Measurements from ENCODE around the gene TNK1.

The TNK1 gene

DNA sequence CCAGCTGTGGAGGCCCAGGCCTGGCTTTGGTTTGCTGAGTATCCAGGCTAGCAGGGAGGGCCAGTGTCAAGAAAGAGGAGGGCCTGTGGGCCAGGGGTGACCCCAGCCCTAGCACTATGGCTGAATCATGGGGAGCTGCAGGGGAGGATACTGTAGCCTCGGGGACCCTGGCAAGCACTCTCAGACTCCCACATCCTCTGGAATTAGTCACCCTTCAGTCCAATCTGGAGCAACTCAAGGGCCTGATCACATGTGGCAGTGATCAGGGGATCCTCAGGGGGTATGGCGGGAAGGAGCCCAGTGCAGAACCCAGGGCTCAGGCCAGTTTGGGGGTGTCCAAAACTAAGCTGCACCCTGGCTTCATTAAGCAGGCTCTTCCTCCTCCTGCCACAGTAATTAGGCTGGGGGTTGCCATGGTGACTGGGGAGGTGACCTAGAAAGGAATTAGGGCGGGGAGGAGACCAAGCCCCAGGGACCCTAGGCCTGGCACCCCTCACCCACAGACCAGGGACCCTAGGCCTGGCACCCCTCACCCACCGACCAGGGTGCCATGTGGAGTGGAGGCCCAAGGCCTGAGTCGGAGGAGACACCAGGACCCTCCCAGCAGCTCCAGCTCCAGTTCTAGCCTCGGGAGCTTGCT, 32.6 kb downstream of the TNK1 start:
- DNase-seq = no peak

DNA sequence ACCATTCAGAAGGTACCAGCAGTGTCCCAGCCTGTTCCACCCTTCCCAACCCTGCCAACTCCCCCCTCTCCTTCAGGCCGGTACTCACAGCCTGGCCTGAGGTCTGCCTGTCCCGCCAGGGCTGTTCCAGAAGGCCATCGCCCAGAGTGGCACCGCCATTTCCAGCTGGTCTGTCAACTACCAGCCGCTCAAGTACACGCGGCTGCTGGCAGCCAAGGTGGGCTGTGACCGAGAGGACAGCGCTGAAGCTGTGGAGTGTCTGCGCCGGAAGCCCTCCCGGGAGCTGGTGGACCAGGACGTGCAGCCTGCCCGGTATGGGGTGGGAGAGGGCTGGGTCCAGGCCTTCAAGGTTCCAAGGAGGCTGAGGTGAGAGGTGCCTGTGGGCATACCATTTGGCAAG, 33.9 kb downstream of the TNK1 start:
- DNase-seq = no peak

DNA sequence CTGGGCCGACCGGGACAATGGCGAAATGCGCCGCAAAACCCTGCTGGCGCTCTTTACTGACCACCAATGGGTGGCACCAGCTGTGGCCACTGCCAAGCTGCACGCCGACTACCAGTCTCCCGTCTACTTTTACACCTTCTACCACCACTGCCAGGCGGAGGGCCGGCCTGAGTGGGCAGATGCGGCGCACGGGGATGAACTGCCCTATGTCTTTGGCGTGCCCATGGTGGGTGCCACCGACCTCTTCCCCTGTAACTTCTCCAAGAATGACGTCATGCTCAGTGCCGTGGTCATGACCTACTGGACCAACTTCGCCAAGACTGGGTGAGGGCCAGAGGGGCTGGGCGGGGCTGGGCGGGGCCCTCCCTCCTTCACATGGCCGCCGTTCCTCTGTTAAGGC, 34.9 kb downstream of the TNK1 start:
- no peak for DNase-seq

DNA sequence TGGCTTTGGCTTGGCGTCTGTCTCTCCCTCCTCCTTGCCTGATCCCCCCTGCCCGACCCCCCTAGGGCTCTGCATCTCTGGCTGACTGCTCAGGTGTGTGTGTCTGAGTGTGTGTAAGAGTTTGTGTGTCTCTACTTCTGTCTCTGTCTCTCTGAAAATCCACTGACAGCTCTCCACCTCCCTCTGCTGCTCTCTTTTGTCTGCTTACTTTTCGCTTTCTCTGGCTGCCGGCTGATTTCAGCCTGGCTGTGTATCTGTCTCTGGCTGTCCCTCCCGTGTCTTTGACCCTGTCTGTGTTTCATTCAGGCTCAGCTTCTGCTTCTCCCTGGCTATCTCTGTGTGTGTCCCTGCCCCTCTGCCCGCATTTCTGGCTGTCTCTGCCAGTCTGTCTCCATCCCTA, 35.4 kb downstream of the TNK1 start:
- DNase-seq = no peak

- no peak for DNase-seq
These were observed 36.3 kb downstream of the TNK1 start for GRCh38 chr17:7417056-7417655.

DNA sequence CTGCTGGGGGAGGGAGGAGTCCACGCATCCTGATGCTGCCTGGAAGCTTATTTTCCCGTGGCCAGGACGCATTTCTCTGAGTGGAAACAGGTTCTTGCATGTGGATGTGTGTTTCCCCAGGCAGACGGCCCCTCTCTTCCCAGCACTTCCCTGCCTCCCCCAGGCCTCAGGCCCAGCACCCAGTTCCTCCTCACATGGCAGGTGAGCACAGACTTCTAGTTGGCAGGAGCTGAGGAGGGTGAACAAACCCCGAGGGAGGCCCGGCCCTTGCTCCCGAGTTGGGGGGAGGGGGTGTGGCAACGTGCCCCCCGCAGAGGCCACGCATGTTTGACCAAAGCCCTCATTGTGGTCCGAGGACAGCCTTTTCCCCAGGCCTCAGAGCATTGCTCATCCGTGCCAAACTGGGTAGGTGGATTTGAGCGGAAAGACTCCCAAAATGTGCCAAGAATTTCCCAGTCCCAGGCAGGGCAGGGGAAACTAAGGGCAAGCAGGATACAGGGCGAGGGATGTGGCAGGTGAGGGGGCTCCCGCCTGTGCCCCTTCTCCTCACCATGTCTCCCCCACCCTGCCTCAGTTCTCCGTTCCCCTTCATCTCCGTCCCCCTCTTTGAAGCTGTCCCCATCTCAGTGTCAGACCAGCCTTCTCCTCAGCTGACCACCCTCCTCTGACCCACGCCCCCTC, 37.7 kb downstream of the TNK1 start:
- DNase-seq = no peak

GRCh38 chr17:7419819-7420610, 39.1 kb downstream of the TNK1 start, which contains the start of gene SPEM1:
Gene SPEM1, plus strand, starts transcription at chr17:7420324. Its CDS starts 61 bp downstream, at chr17:7420385.
- DNase-seq = no peak

- DNase-seq = no peak
These were observed 40.3 kb downstream of the TNK1 start for GRCh38 chr17:7421186-7421585.

- no peak for DNase-seq
These were observed 42.8 kb downstream of the TNK1 start for GRCh38 chr17:7423679-7424078.

DNA sequence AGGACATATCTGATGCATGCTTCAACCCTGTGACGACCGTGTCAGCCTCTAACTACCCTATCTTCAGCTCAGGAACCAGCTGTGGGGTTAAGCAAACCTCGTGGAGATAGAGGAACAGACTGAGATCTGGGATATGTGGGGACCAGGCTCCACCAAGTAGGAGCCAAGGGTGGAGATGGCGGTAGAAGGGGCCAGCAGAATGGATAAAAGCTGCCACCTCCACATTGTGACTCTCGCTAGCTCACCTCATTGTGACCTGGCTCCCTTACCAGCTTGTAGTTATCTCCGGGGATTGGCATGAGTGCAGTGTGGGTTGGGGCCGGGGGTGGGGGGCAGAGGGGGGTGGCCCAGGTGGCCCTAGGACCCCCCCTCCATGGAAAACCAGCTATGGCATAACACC, 44.4 kb downstream of the TNK1 start, which contains the start of gene SPEM2:
TSS of gene SPEM2 (plus strand) at position 301 of the 400 bp plus-strand sequence. CDS start at position 374, 73 bp downstream.
- DNase-seq = no peak

DNA sequence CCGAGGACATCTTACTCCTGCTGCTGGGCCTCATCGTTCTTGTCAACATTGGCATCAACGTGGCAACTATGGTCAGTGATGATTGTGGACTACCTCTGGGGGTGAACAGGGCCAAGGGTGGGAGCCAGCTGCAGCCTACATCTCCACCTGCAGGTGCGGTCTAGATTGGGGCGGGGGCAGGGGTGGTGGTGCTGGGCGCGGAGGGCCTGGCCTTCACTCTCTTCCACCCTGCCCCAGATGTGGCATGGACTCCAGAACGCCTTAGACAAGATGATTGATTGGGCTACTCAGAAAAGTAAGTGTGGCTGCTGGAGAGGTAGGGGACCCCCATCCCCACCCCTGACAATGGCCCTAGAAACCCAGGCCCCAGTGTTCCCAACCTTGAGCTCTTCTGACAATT, 44.9 kb downstream of the TNK1 start:
- no peak for DNase-seq

GRCh38 chr17:7426203-7426863, 45.4 kb downstream of the TNK1 start:
- DNase-seq = no peak

GRCh38 chr17:7426896-7427489, 46.1 kb downstream of the TNK1 start:
- DNase-seq = no peak

DNA sequence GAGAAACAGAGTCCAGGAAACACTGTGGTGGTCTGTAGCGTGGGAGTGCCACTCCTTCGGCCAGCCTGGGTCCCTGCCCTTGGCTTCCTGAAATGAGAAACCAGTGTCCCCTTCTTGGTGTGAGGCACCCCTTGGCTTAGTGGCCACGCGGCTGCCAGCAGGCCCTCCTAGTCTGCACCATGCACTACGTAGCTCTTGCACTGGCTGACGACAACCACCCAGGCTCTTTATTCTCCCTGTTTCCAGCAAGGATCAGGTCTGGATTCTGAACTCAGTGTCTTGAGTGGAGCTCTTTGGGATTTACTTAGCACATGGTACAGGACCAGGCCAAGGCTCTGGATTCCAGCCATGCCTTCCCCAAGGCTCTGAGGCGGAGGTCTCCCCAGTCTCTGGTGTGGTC, 46.7 kb downstream of the TNK1 start:
- no peak for DNase-seq

DNA sequence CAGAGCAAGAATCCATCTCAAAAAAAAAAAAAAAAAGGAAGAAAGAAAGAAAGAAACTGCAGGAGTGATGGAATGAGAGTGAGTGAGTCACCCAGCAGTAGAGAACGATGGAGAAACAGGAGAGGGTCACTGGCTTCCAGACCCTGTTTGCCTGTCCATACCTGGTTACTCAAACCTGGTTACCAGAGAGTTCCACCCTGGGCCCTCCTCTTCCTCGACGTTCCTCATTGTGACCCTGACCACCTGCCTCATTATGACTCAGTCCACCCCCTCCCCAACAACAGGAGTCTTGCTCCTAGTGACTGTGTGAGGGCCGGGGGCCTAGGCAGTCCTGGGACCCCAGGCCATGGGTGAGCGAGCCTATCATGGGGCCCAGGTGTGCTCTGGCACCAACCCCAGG, 47.7 kb downstream of the TNK1 start, which contains the start of gene SPEM3:
TSS of gene SPEM3 (plus strand) at position 301 of the 400 bp plus-strand sequence. CDS start at position 347, 46 bp downstream.
- DNase-seq = no peak

DNA sequence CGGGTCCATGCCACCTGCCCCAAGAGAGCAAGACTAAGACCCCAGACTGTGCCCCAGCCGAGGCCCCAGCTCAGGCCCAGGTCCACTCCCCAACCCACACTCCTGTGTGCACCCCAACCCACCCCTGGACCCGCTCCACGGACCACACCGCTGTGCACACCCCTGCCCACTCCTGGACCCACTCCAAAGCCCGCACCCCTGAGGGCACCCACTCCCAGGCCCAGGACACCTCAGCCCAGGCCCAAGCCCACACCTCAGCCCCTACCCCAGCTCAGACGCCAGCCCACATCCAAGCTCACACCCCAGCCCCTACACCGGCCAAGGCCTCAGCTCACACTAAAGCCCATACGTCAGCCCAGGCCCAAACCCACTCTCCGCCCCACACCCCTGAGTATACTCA, 48.8 kb downstream of the TNK1 start:
- DNase-seq = no peak

DNA sequence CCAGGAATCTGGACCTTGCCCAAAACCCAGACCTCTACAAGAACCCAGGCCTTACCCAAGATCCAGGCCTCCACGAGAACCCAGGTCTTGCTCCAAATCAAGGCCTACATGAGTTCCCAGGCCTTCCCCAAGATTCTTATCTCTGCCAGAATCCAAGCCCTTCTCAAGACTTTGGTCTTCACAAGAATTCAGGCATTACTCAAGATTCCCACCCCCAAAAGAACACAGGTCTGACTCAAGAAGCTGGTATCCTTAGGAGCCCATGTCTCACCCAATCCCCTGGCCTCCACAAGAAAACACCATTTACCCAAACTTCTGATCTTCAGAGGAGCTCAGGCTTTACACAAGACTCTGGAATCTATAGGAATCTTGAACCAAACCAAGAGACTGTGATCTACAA, 50.3 kb downstream of the TNK1 start:
- no peak for DNase-seq

DNA sequence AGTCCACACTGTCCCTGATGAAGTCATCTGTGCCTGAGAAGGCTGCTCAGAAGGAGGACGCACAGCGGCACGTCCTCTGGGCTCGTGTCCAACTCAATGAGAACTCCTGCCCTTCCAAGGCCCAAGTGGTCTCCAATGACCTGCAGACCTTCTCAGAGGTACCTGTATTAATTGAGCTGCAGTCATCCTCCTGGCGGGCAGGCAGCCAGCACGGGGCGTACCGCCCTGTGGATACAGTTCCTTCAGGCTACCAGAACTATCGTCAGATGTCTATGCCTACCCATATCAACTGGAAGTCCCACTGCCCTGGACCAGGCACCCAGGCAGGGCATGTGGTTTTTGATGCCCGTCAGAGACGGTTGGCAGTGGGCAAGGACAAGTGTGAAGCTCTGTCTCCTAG, 51.4 kb downstream of the TNK1 start:
- DNase-seq = no peak

DNA sequence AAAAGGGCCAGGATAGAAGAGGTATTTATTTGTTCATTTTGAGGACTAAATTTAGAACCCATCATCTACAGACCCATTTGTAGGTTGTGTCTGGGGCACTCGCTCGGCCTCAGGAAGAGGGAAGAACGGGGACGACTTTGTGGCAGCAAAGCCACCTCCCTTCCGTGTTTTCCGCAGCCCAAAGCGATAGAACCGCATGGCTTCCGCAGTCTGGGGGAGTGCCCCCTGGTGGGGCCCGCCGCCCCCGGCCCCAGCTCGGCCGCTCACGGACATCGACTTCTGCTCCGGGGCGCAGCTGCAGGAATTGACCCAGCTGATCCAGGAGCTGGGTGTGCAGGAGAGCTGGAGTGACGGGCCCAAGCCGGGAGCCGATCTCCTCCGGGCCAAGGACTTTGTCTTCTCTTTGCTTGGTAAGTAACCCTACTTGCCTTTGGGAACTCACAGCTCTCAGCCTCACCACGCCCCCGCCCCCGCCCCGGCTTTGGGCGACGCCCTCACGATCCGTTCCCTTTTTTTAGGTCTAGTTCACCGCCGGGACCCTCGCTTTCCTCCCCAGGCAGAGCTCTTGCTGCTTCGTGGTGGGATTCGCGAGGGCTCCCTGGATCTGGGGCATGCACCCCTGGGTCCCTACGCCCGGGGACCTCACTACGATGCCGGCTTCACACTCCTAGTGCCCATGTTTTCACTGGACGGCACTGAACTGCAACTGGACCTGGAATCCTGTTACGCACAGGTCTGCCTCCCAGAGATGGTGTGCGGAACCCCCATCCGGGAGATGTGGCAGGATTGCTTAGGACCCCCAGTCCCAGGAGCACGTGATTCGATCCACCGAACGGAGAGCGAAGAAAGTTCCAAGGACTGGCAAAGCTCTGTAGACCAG, 55.0 kb downstream of the TNK1 start:
- peak; percentile 81 to 83 for DNase-seq

- DNase-seq = peak; percentile 82 to 91
These were observed 55.9 kb downstream of the TNK1 start for GRCh38 chr17:7436556-7437368.
